SK-N-MC (cell line): ENCODE measurements around the gene TSPAN7.

Experiments
- EZH2 ChIP-seq: fragments of 200-600 bp; sonication (generic); IDR thresholded peaks from one replicate; pipeline ENCODE4 v1.6.1; 2017; ENCODE audit warnings: antibody characterized with exemption
- FOXP2 ChIP-seq: optimal IDR thresholded peaks from 2 replicates; pipeline ENCODE3; 2011; ENCODE audit warnings: mild to moderate bottlenecking, moderate library complexity; ENCODE audit not compliant: insufficient read depth; ENCODE audit errors: extremely low read length, control extremely low read depth
- POLR2AphosphoS5 ChIP-seq: IDR thresholded peaks from 2 replicates; pipeline ENCODE4 v1.6.1; 2012; ENCODE audit warnings: mild to moderate bottlenecking, low read depth, low read length, borderline replicate concordance

DNA sequence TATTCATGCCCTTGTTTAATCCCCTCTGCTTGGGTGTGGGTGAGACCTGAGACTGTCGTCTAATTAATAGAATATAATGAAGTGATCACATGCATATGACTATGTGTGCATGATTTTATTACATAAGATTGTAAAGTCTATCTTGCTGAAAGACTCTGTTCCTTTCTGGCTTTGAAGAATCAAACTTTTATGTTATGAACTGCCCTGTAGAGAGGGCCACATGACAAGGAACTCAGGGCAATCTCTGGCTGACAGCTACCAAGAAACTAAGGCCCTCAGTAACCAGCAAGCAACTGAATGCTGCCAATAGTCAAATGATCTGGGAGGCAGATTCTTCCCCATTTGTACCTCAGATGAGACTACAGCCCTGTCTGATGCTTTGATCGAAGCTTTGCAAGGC lies 13.5 kb downstream of the TSPAN7 start:
- no peak for TF ChIP-seq POLR2AphosphoS5
- TF ChIP-seq EZH2, result no peak
- TF ChIP-seq FOXP2, result no peak
